Ovary (tissue), 3 donors: Measurements from ENCODE around the gene SLC38A10.

Experiments
- CTCF ChIP-seq, 3 donors: fragments of 450-650 bp in 2 of 3; fragments of 200-600 bp in 1 of 3; IDR thresholded peaks; one replicate each; pipeline versions ENCODE4 v1.5.1 to v1.8.0; 2016 to 2022; ENCODE audit warnings: antibody characterized with exemption in 3 of 3, mild to moderate bottlenecking in 1 of 3
- POLR2A ChIP-seq: fragments of 450-650 bp; IDR thresholded peaks from one replicate; pipeline ENCODE4 v1.6.1; 2017; ENCODE audit warnings: antibody characterized with exemption, mild to moderate bottlenecking, moderate library complexity
- donor health status: DM: no; HTN: no; CAD: no.

GRCh38 chr17:81203136-81203535 is 92.0 kb downstream of the SLC38A10 start:
- TF ChIP-seq CTCF (IDR thresholded peaks at IDR 0.05) = no peak
- TF ChIP-seq POLR2A = no peak
